ENCODE measurements around the gene MBD5. TPM values are rescaled to one million over a fixed set of nuclear protein-coding genes. Genes with fewer than 3 reads are reported as not detected.

MBD5 gene
- total RNA-seq, 2 donors from 2014 or later, result 38.2 to 44.7 TPM

DNA sequence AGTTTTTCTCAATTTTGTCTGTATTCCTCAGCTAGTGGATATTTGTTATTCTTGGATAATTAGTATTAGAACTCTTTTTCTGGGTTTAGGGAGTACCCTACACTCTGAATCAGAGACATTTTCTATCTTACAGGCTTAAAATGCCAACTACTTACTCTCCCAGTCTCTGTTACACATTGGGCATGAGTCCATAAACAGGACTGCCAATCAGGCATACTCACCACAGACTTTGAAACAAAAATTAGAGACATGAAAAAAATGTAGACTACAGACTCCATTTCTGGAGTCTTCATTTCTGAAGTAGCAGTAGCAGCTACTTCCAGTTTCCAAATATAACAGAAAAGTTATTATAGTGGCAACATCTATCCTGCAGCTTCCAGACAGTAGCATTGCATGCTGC, 279.7 kb downstream of the MBD5 start:
- intact Hi-C loops (cut with DNase I), result no loop called here
- Histone ChIP-seq H3K4me1 (replicated peaks) (no peaks in the 10 kb centered on the region), H3K27ac (no peak overlapping the region), H3K4me3 (no peak overlapping the region), H3K36me3 (no peaks in the 10 kb centered on the region), H3K27me3 (replicated peaks; ENCODE audit: insufficient read depth) (no peaks in the 10 kb centered on the region), H3K9me3 (no peaks in the 10 kb centered on the region)
- no peak for DNase-seq (ENCODE audit: low spot score)
- TF ChIP-seq POLR2A (IDR thresholded peaks at IDR 0.05), result no peak
- TF ChIP-seq, protein P1, sequence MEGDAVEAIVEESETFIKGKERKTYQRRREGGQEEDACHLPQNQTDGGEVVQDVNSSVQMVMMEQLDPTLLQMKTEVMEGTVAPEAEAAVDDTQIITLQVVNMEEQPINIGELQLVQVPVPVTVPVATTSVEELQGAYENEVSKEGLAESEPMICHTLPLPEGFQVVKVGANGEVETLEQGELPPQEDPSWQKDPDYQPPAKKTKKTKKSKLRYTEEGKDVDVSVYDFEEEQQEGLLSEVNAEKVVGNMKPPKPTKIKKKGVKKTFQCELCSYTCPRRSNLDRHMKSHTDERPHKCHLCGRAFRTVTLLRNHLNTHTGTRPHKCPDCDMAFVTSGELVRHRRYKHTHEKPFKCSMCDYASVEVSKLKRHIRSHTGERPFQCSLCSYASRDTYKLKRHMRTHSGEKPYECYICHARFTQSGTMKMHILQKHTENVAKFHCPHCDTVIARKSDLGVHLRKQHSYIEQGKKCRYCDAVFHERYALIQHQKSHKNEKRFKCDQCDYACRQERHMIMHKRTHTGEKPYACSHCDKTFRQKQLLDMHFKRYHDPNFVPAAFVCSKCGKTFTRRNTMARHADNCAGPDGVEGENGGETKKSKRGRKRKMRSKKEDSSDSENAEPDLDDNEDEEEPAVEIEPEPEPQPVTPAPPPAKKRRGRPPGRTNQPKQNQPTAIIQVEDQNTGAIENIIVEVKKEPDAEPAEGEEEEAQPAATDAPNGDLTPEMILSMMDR (IDR thresholded peaks at IDR 0.05), result no peak
- TF ChIP-seq POLR2AphosphoS5 (IDR thresholded peaks at IDR 0.05), result no peak

DNA sequence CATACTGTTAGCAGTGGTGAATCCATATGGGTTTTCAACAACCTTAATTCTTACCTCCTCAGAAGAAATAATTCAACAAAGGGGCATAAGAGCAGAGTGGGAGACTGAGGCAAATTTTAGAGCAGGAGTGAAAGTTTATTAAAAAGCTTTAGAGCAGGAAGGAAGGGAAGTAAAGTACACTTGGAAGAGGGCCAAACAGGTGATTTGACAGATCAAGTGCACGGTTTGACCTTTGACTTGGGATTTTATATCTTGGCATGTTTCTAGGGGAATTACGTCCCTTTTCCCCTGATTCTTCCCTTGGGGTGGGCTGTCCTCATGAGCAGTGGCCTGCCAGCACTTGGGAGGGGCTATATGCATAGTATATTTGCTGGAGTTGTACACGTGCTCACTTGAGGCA, 280.5 kb downstream of the MBD5 start:
- Histone ChIP-seq H3K4me3 (no peak overlapping the region), H3K27ac (no peak overlapping the region), H3K36me3 (no peaks in the 10 kb centered on the region), H3K4me1 (replicated peaks) (no peaks in the 10 kb centered on the region), H3K27me3 (replicated peaks; ENCODE audit: insufficient read depth) (no peaks in the 10 kb centered on the region), H3K9me3 (no peaks in the 10 kb centered on the region)
- WGBS, result 76% methylated on average over 3 of the region's 3 CpGs
- TF ChIP-seq, protein P1 (IDR thresholded peaks at IDR 0.05), result no peak
- TF ChIP-seq POLR2AphosphoS5 (IDR thresholded peaks at IDR 0.05), result no peak
- TF ChIP-seq POLR2A (IDR thresholded peaks at IDR 0.05), result no peak
- DNase-seq (ENCODE audit: low spot score), result no peak
- intact Hi-C loops (cut with DNase I), result no loop called here

DNA sequence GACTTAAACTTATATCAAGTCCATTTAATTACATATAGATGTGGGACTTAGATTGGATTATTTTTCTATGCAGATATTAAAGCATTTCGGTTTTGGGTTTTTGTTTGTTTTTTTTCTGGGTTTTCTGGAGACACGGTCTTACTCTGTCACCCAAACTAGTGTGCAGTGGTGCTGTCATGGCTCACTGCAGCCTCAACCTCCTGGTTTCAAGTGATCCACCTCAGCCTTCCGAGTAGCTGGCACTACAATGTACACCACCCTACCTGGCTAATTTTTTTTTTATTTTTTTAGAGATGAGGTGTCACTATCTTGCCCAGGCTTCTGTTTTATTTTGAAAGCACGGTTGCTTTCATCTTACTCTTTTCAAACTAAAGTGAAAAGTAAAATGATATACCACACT, 281.6 kb downstream of the MBD5 start:
- H3K27me3 ChIP-seq (replicated peaks; ENCODE audit: insufficient read depth), result no peaks in the 10 kb centered on the region
- H3K4me3 ChIP-seq, result no peak overlapping the region
- H3K36me3 ChIP-seq, result no peaks in the 10 kb centered on the region
- no peak for DNase-seq (ENCODE audit: low spot score)
- no peaks in the 10 kb centered on the region for H3K4me1 ChIP-seq (replicated peaks)
- intact Hi-C loops (cut with DNase I), result no loop called here
- 92% methylated on average over 4 of the region's 4 CpGs for WGBS
- TF ChIP-seq POLR2AphosphoS5 (IDR thresholded peaks at IDR 0.05), result no peak
- TF ChIP-seq, protein P1 (IDR thresholded peaks at IDR 0.05), result no peak
- no peak for TF ChIP-seq POLR2A (IDR thresholded peaks at IDR 0.05)
- H3K9me3 ChIP-seq, result no peaks in the 10 kb centered on the region
- no peak overlapping the region for H3K27ac ChIP-seq

DNA sequence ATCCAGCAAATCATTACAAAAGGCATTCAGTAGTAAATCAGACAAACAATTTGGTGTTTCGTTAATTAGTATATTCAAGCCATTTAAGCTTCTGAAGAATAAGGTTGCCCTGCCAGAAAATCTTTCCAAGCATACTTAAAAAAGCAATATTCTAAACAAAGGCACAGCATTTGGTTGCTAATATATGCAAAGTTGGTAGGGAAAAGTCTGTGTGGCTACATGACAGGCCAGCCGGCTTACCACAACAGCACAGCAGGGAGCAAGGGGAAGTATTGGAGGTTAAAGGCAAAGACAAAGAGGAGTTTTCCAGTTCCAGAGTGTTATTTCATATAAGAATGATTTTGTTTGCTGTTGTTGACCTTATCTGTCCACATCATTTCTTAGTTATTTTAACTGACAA, 282.3 kb downstream of the MBD5 start:
- TF ChIP-seq POLR2AphosphoS5 (IDR thresholded peaks at IDR 0.05) (no peak), POLR2A (IDR thresholded peaks at IDR 0.05) (no peak)
- TF ChIP-seq, protein P1 (IDR thresholded peaks at IDR 0.05), result no peak
- Histone ChIP-seq H3K4me1 (replicated peaks) (no peaks in the 10 kb centered on the region), H3K4me3 (no peak overlapping the region), H3K9me3 (no peaks in the 10 kb centered on the region), H3K36me3 (no peaks in the 10 kb centered on the region), H3K27me3 (replicated peaks; ENCODE audit: insufficient read depth) (no peaks in the 10 kb centered on the region), H3K27ac (no peak overlapping the region)
- intact Hi-C loops (cut with DNase I), result no loop called here
- WGBS, result 94% methylated on average over 2 of the region's 2 CpGs
- DNase-seq (ENCODE audit: low spot score), result no peak

- no peak overlapping the region for H3K27ac ChIP-seq
- no peaks in the 10 kb centered on the region for H3K4me1 ChIP-seq (replicated peaks)
- no peaks in the 10 kb centered on the region for H3K36me3 ChIP-seq
- H3K4me3 ChIP-seq, result no peak overlapping the region
- H3K9me3 ChIP-seq, result no peaks in the 10 kb centered on the region
- no peaks in the 10 kb centered on the region for H3K27me3 ChIP-seq (replicated peaks; ENCODE audit: insufficient read depth)
- TF ChIP-seq POLR2AphosphoS5 (IDR thresholded peaks at IDR 0.05), result no peak
- TF ChIP-seq, protein P1 (IDR thresholded peaks at IDR 0.05), result no peak
- no peak for TF ChIP-seq POLR2A (IDR thresholded peaks at IDR 0.05)
- no peak for DNase-seq (ENCODE audit: low spot score)
- intact Hi-C loops (cut with DNase I), result no loop called here
- 44% methylated on average over 5 of the region's 5 CpGs for WGBS
These were observed 284.6 kb downstream of the MBD5 start for GRCh38 chr2:148305476-148305875.

Data from prostate gland (tissue), 2 donors.